ENCODE measurements around the gene FYB1.

Gene FYB1

DNA sequence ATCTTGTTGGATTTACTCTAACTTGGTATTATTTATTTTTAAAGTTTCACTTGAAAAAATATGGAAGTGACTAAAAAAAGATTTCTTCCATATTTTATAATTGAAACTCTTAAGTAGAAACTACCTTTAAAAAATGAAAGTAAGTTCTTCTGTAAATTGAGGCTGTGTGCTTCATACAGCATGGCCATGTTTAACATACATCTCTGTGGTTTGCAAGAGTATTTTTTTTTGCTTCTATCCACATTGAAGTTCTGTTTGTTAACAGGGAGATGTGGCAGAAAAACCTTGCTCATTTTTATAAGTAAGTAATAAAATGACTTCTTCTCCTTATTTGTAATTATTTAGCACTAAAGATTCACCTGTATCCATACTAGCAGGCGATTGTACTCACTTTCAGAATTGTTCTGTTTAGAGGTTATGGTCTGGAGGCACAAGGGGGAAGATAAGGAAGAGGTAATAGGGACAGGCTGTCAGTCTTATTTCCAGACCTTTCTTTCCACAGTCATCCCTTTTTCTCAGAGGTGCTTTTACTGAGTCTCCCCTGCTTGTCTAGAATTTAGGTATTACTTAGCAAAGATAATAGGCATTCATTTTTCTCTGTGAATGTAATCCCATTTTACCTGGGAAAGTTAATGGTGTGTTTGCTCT, 16.0 kb downstream of the FYB1 start:
- no peak for DNase-seq

DNA sequence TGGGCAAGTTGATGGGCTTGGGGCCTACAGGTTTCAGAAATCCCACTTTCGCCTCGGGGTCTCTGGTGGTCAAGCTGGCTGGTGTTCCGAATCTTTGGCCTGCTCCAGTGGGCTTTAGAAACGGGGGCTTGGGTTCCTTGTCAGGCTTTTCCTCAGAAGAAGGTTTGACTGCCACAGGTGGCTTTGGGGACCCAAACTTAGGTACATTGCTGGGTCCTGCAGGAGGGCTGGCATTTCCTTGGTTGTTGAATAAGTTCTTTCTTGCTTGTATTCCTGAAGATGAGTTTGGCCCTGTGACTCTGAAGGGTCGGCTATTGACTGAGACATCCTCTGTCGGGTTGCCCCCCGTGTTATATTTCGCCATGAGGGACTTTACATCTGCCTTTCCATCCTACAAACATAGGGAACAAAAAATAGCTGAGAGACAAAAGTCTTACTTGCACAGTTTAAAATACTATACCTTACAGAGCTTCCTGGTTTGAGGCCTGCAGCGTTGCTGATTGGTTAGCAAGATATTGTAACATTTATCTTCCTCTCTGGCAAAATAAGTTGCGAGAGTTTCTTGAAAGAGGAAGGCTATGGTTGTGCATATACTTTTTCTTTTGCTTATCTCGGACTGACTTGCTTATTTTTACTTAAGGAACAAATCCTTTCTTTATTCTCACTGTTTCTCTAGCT, 16.6 kb downstream of the FYB1 start:
- DNase-seq, result no peak

DNA sequence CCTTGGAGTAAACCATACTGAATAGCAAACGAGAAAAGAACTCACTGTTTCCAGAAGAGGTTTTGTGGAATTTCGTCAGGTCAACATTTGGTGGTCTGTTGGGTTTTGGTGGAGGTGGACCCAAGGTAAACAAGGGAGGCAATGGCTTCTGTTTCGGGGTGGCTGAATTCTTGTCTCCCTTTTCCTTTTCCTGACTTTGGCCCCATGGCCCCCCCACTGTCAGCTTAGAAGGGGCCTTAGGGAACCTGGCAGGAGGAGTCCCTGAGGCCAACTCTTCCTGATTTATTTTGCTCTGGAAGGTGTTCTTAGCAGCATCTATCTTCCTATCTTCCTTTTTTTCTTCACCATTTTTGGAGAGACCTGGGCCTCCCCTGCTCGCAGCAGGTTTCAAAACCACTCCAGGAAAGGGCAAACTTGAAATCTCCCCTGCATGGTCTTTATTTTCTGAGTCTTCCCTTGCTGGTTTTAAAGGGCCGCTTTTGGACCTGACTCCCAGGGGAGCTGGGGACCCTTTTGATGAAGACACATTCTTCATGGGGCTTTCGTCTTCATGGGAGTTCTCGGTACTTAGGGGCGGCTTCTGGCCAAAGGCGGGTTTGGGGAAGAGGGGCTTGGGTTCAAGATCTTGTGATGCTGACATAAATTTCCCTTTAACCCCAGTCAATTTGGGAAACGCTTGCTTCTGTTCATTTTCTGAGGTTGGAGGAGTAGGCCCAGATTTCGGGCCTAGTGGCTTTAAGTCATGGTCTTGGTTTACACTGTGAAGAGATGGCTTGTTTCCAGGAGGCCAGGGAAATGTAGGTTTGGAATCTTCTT, 17.4 kb downstream of the FYB1 start:
- no peak for DNase-seq

DNA sequence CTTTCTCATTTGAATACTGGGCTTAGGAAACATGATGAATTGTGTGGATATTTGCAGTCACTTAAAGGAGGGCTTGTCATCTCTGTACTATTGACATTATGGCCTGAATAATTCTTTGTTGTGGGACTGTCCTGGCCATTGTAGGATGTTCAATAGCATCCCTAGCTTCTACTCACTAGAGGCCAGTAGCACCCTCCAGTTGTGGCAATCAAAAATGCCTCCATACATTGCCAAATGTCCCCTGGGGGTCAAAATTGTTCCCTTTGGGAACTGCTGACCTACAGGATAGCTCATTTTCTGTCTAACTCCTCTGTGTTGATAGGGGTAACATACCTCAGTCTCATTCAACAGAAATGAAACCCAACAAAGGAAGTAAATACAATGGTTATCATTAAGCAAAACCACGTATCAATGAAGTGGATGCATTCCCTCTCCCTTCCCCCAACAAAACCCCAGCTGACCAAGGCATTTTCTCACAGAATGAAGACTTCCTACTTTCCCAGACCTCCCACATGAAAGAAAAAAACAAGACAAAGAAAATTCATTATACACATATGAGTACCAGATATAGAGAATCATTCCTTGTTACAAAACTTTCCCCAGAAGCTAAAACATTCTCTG, 18.1 kb downstream of the FYB1 start:
- DNase-seq, result no peak

DNA sequence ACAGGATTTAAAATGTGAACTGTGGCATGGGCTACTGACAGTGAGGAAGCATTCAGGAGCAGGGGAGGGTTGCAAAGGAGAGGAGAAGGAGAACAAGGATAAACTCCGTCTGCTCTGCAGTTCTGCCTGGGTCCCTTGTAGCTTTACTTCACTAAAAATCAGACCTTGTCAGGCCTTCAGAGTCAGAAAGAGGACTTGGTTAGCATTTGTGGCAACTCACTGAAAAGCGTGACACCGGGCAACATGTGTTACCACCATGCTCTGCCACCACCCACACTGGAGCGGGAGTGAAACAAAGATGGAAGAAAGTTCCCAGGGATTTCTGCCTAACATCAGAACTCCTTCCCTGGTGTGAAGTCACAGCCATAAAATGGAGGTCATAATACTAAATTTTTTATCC, 19.3 kb downstream of the FYB1 start:
- no peak for DNase-seq

DNA sequence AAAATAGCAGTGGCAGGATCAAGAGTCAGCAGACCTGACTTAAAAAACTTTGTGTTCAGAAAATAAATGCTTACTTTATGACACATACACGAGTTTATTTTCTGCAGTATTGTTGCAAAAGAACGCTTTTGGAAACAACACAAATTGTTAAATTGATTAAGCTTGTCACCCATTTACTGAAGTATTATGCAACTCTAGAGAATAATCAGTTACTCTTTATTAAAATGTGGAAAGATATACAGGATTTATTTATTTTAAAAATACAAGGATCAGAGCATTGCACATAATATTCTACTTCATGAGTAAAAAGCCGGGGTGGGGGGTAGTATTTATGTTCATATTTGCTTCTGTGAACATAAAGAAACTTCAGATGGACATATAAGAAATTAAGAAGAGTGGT, 20.0 kb downstream of the FYB1 start:
- no peak for DNase-seq

DNA sequence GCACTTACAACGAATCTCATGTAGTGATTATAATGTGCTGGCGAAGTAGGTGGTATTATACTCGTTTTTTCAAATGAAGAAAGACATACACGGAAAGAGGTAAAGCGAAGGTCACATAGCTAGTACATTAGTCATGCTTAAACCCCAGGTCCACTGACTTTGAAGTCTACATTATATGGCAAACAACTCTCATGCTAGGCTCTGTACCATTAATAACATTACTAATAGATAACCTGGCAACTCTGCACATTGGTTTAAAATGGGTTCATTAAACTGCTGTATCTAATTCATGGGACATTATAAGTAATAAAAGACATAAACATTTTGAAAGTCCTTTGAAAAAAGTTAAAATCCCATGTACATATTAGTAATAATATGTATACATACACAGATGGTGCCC, 21.2 kb downstream of the FYB1 start:
- DNase-seq, result no peak

DNA sequence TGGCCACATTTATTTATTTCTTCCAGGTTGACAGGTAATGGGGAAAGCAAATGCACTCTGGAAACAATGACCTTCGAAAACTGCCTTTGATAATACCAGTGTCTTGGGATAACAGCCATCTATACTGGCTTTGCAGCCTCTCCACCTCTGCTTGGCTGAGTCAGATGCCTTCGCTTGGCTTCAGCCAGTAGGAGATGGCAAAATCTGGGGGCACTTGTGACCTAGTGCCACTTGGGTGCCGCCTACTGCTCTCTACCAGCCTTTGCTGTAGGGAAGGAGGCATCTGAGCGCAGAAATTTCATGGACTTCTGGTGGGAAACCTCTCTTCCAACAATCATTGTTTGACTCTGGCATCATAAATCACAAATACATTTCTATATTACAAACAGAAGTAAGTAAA, 21.8 kb downstream of the FYB1 start:
- no peak for DNase-seq

DNA sequence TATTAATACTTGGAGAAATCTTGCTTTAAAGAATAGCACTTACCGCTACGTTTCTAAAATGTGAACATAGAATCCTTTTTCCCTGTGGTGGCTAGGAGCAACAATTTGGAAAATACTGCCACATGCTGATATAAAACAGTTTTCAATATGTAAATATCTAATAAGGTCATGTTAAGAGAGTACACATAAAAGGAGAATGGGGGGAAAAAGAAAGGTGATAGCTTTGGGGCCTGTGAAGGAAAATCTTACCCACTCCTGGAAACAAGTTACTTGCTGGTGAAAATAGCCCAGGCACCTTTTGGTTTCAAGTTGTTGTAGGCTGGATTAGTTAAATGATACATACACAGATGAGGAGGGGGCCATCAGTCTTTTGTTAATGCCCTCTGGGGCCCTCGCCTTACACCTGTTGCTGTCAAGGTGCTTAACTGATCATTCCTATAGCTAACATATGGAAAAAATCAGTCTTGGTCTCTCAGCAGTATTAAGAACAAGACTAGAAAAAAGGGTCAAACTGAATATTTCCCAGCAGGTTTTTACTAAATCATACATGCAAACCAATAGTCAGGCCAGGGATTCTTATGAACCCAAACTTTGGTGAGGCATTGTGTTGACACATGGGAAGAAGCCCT, 24.1 kb downstream of the FYB1 start:
- DNase-seq, result no peak

DNA sequence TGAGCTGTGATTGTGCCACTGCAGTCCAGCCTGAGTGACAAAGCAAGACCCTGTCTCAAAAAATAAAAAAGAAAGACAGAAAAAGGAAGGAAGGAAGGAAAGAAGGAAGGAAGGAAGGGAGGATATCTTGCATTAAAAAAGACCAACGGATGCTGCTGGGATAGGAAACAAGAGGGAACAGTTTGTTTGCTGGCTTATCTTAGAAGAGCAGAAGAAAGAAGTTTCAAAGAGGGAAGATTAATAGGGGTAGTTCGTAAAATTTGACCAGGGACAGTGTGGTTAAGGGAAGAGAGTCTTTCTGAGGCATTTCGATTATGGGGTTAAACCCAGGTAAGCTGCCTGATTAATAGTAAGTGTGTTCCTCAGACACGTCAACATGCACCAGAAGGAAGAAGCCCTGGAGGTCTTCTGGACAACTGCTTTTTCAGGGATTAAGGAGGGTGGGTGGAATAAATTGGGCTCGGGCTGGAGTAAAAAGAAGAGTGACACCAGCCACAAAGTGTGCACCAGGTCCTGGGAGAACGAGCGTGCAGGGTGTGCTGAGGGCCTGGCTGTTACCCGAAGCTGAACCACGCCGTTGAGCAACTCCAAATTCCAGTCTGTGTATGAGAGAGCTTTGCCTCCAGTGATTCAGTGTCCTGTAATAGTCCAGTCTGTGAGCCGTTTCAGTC, 24.8 kb downstream of the FYB1 start:
- DNase-seq, result no peak

DNA sequence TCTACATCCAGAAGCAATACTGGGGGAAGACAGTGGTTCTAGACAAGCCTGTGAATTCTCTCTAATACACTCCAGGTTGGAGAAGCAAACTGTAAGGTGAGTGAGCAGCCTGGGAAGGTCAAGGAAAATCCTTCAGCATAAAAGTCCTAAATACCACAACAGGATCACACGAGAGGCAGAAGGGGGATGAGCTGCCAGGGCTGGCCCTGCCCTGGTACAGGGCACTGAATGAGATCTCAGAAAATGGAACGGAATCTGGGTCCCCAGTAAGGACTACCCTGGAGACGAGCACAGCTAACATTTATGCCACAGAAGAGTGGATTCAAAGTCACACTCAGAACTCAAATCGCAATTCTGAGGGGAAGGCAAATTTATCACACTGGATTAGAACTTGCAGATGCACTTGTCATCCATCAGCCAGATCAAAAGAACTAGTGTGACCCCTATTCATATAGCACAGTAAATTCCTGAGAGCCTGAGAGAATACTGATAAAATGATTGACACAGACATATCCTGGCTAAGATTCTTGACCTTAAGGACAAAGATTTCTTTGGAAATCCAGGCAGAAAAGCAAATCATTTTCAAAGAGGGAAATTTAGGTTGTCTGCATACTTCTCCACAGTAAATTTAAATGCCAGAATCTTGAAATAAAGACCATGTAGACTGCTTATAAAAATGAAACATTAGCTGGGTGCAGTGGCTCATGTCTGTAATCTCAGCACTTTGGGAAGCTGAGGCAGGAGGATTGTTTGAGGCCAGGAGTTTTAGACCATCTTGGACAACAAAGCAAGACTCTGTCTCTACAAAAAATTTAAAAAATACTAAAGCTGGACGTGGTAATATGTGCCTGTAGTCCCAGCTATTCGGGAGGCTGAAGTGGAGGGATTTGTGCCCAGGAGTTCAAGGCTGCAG, 25.6 kb downstream of the FYB1 start:
- no peak for DNase-seq

DNA sequence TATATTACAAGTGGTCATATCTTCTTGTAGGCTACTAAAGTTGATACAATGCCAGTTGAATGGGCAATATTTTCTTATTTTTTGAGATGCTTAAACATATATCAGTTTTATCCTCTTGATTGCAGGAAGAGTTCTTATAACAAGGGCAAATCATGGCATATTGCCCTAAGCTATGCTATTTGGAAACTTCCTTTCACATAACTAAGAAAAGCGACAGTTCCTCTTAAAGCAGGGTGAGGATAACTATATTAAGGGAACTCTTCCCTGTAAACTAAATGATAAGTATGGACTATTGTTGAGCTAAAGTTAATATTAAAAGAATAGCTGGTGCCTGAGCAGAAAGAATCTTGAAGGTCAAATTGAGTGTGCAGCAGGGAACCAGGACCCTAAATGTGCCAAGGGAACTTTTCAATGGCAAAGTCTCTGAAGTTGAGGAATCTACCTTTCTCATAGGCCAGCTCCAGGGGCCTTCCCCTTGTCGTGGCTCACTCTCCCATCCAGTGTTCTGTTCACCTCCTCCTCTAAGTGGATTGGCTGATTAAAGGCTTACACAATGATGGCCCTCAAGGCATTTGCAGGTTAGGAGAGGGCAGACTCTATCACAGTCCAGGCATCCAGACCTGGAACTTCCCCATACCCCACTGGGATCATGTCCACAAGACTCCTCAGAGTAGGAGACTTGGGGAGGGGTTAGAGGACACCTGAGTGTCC, 26.8 kb downstream of the FYB1 start:
- DNase-seq, result no peak

DNA sequence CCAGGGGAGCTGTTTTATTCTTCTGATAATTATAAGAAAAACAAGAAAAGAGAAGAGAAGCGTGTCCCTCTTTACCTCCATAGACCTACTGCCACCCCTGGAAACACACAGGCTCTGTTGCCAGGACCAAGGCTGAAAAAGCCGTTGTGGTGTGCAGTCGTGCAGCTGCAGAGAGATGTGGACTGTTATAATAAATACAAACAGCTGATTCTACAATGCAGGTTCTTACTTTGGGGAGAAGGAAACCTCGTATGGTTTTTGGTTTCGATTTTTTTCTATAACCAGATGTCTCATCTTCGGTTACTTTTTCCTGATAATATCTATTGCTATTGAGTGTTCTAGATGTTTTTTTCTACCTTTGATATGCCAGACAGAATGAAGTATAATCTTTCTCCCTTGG, 28.1 kb downstream of the FYB1 start:
- no peak for DNase-seq

DNA sequence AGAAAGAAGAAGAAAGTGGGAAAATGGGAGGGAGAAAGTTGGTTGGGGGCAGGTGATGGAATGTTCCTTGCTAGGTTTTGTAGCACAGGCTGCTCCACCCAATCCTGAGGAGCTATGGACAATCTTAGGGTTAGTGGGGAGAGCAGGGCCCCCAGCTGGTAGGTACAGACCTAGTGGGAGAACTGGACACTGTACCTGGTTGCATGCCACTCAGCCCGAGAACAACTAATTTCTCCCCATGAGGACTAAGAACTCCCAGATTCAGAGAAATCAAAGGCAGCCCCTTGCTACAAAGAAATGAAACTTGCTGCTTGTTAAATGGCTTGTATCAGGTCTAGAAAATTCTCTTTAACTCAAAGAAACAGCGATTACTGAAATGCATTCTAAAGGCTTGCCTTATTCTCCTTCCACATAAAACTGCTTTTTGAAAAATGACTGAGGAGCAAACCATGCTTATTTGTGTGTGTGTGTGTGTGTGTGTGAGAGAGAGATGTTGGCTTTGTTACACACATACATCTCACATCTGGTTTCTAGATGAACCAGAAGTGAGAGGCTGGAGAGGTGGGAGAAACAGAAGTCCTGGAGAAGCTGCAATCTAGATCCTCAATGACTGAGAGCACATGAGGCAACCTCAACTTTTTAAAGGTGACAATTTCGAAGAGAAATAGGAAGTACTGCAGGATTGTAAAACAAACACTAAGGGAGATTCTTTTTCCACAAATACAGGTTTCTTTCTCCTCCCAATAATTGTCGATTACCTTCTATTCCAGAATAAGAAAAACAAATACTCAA, 28.9 kb downstream of the FYB1 start:
- no peak for DNase-seq

DNA sequence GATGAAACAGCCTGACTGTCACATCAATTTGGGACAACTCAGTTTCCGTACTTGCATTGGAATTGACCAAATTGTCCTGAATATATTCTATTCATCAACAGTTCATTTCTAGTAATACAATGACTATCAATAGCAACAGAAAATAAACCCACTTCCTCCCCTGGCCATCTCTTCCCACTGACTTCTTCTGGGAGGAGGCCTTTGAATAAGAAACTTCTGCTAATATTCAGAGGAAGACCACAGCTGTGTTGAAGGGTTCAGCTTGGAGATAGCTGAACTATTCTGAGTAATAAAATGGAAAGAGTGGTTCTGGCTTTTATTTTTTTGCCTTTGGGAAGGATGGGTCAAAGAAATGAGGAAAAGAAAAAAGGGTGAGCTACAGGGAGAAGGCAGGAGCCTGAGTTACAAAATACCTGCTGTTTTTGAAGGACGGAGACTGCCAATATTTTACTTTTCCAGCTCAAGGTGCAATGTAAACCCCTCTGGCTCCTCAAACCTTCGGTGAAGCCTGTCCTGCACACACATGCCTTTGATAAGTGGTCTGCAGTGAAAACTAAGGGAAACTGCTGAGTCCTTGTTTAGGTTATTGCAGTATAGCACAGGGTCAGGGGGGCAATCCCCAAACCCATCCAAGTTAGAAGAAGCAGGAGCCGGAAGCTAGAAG, 29.9 kb downstream of the FYB1 start:
- no peak for DNase-seq

DNA sequence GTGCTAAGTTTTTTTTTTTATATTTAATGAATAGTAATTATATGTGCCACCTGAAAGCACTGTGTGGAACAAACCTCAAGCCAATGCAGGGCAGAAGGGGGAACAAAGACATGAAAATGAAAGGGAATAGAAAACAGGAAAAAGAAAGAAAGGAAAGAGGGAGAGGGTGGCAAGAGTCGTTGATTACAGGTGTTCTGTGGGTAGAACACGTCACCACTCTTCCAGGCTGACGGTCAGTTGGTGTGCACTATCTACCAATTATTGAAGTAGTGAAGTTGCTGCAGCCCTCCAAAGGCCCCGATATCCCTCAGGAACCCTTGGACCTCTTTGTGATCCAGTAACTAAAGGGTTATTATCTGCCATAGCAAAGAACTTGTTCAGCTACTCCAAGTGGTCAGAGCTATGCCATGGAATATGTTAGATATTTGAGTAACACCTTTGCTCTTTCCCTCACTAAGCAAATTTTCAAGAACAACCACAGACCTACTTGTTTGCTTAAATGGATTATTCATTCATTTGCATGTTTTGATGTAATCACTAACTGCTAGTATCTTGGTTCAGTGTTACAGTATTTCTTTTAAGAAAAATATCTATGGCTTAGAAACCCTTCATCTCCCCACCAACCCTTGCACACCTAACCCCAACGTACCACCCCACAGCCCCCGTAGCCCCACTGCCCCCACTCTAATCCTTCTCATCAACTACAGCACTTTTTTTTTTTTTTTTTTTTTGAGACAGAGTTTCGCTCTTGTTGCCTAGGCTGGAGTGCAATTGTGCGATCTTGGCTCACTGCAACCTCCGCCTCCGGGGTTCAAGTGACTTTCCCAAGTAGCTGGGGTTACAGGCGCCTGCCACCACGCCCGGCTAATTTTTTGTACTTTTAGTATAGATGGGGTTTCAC, 31.3 kb downstream of the FYB1 start:
- no peak for DNase-seq

DNA sequence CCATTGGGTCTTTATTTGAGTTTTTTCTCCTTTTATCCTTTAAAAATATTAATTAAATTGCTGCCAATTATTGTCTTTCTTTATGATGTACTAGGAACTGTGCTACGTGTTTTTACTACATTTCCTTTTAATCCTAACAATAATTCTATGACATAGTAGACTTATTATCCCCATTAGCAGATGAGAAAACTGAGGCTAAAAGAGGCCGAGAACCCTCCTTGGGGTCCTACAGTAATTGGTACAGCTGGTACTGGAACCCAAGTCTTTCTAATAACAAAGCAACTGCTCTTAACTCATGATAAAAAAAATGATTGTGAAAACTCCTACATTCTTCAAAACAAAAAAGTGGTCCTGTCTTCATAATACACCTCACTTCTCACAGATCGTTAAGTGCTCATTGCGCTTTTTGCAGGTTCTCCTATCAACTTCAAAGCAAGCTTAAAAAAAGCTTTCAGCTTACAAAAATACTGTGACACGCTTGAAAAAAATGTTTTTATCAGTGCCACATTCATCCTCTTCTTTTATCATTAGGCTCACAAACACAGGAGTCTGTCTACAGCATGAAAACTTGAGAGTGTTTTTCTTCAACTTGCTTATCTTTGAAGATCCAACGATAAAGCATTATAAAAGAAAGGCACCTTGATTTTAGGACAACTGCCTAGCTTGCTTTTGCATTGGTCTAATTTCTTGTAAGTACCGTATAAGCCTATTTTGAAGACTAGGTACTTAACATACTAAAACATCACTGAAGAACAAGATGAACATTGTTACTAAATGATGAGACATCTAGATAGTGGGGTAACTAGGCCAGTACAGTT, 32.4 kb downstream of the FYB1 start:
- DNase-seq, result no peak
